Measurements from ENCODE around the gene KLF9.

Gene KLF9

DNA sequence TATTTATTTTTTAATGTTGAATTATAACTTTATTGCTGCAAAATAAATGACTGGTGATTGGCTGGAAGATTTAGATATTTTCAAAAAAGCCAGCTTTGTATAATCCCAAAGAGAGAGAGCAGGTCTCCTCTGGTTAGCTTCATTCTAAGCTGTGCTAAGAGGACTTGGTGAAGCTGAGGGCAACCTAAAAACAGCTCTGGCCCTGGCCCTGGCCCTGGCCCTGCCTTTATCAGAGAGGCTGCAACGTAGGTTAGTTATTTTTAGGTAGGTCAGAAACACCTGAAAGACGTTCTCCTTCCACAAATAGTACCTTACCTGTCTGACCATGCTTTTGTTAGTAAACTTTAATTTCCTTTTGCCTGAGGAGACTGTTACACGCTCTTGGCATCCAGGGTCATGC lies 58.7 kb downstream of the KLF9 start:
- DNase-seq (ENCODE audit: low read depth) = no peak

DNA sequence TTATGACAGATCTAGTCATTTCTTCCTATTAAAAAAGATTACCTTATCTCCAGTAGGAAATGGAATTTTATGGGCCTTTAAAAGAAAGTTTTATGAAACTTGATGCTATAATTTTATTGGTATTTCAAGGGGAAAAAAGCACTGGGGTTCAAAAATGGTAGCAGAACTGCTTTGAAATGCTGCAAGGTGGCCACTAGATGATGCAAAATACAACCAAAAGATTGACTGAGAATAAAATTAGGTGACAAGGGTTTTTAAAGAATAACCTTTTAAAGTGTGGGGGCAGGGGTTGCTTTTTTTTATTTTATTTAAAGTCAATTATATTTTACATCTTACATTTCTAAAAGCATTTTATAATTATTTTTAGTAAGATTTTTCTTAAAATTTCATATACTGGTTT lies 61.7 kb downstream of the KLF9 start:
- DNase-seq (ENCODE audit: low read depth) = no peak

DNA sequence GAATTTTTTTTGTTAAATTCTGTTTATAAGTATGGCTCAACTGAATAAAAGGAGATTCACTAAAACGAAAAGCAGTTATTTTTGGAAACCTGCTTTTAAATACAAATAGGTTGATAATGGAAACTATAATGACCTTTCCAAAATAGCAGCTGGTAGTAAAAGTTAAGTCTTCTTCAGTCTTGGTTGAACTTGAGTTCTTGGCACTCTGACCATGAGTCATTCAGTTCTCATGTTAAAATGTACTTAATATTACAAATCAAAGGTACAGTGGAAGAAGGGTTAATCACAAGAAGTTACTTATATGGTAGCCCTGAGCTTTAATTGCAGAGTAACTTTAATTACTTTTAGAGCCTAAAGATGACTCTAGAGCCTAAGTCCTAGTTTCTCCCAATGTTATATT lies 62.1 kb downstream of the KLF9 start:
- no peak for DNase-seq (ENCODE audit: low read depth)

DNA sequence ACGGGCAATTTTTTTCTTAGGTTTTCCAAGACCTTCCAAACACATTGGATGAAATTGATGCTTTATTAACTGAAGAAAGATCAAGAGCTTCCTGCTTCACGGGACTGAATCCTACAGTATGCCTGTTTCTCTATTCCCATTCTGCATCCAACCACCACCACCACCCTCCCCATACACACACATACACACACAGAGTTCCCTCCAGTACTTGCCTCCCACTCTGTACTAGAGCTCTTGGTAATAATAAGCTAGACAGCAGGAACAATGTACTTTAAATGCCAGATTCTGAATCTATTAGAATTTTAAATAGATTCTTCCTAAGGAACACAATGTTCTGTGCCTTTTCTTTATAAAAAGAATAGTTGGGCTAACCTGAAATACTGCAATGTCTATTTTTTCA lies 67.4 kb downstream of the KLF9 start:
- no peak for DNase-seq (ENCODE audit: low read depth)

DNA sequence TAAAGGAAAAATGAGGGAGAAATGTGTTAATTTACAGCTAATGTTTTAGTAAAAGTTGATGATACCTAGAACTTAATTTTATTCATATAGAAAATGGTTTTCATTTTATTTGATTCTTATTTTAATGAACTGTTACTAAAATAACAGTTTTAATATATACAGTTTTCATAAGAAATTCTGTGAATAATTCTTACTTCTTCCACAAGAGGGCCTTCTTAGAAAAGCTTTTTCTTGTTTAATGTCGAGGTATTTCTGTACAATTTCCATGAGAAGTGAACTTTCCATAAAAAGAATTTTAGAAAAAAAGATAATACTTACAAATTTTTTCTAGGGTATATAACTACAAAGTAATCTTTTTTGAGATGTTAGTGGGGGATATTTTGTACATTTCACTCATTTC lies 73.9 kb downstream of the KLF9 start:
- DNase-seq (ENCODE audit: low read depth) = no peak
